GM21360 (cell line): ENCODE results near the gene KIF2A.
A peak's percentile ranks its signal among the peaks of the same experiment; 100 is the strongest.

ENCODE experiments used
- ATAC-seq: cut with Tn5 transposase; IDR thresholded peaks from one replicate; pipeline ENCODE4 v1.9.1; 2021; ENCODE audit warnings: mild to moderate bottlenecking, moderate library complexity; ENCODE audit not compliant: unreplicated experiment

Gene KIF2A

DNA sequence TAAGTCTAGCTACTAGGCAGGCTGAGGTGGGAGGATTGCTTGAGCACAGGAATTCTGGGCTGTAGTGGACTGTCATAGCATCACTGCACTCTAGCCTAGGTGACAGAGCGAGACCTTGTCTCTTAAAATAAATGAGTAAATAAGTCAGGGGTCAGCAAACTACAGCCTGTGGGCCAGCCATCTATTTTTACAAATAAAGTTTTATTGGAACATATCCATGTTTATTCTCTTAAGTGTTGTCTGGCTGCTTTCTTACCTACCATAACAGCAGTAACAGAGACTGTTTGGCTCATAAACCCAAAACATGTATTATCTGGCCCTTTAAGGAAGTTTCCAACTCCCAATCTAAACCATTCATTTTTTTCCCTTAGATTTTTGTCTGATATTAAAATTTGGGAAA is 68.1 kb downstream of the KIF2A start:
- no peak for ATAC-seq

DNA sequence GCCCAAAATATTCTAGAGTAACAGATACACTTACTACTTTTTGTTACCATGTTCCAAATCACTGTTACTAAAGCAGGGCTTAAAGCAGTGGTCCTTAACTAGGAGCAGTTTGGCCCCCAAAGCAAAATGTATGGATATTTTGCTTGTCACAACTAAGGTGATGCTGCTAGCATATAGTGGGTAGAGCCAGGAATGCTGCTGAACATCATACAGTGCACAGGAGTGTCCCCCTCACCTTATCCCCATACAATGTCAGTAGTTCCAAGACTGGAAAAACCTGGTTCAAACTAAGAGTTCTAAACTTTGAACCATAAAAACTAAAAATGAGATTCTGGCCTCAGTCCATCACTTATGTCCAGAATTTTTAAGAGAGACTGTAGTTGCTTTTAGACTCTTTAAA is 69.6 kb downstream of the KIF2A start:
- ATAC-seq = no peak

DNA sequence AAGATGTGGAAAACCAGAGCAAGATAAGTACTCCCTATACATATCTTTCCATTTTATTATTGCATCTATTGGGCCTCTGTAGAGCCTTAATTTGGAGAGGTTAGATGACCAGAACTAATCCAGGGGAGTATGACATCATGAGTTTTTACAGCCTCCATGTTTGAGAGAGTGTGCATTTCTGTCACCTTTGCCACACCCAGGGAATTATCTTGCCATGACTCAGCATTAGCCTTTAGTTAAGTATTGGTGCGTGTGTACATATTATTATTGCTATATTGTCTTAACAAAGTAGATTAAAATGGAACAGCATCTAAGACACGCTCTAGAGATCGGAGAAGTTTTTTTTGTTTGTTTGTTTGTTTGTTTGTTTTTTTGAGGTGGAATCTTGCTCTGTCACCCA is 70.1 kb downstream of the KIF2A start:
- no peak for ATAC-seq

DNA sequence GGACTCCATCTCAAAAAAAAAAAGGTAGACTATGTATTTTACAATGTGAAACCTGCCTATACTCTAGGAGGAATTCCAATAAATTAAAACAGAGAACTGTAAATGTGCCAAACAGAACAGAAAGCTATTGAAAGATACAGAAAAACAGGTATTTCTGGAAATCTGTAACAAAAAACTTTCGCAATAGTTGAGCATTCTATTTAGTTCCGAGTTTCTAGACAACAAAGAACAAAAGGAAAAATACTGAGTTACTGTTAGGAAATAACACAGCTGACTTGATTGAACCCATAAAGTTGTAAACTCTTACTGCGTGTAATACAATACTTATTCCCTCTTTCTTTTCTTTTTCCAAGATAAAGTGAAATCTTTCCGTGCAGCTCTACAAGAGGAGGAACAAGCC is 79.1 kb downstream of the KIF2A start:
- ATAC-seq = no peak

DNA sequence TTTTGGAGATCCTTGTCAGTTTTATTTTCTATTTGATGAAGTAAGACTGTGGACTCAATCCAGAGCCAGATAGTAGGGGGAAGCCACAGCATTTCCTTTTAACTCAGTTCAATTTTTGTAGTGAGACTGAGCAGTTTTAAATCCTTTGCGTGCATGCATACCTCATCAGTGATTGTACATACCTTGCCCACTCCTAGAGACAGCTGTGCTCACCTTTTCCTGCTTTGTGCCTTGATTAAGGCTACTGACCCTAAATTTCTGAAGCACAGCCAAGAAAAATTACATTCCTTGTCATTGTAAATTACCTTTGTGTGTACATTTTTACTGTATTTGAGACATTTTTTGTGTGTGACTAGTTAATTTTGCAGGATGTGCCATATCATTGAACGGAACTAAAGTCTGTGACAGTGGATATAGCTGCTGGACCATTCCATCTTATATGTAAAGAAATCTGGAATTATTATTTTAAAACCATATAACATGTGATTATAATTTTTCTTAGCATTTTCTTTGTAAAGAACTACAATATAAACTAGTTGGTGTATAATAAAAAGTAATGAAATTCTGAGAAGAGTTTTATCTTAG is 79.9 kb downstream of the KIF2A start:
- ATAC-seq = no peak

DNA sequence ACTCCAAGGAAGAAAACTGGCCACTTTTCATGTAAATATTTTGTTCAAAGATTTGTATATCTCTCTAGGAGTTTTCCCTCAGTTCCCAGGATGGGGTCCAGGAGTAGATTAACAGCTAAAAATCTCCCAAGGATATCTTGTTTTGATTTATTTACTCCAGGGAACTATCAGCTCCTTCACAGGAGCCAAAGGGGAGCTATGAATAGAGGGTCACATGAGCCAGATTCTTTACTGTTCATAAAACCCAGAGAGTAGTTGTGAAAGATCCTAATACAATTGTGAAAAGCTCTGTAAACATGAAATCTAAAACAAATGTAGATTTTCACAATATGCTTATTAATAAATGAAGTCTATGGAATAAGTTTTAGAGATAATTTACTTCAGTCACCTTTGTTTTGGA is 80.8 kb downstream of the KIF2A start:
- ATAC-seq = no peak

DNA sequence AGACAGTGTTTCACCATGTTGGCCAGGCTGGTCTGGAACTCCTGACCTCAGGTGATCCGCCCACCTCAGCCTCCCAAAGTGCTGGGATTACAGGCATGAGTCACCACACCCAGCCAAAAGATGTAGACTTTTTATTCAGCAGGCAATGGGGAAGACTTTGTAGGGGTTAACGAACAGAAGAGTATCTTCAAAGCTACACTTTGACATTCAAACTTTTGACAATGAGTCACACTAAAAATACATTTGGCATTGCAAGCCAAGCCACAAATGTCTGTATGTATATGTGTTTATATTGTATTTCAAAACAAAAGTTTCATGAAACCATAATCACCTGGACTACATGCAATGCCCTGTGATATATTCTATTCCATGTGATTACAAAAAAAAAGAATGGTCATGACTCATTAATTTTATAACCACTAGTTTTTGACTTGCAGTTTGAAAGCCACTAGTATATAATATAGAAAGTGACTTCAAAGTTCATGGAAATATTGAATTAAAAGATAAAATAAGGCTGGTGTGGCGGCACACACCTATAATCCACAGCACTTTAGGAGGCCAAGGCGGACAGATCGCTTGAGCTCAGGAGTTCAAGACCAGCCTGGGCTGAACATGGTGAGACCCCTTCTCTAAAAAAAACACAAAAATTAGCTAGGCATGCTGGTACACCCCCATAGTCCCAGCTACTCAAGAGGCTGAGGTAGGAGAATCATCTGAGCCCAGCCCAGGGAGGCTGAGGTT is 89.4 kb downstream of the KIF2A start:
- no peak for ATAC-seq

DNA sequence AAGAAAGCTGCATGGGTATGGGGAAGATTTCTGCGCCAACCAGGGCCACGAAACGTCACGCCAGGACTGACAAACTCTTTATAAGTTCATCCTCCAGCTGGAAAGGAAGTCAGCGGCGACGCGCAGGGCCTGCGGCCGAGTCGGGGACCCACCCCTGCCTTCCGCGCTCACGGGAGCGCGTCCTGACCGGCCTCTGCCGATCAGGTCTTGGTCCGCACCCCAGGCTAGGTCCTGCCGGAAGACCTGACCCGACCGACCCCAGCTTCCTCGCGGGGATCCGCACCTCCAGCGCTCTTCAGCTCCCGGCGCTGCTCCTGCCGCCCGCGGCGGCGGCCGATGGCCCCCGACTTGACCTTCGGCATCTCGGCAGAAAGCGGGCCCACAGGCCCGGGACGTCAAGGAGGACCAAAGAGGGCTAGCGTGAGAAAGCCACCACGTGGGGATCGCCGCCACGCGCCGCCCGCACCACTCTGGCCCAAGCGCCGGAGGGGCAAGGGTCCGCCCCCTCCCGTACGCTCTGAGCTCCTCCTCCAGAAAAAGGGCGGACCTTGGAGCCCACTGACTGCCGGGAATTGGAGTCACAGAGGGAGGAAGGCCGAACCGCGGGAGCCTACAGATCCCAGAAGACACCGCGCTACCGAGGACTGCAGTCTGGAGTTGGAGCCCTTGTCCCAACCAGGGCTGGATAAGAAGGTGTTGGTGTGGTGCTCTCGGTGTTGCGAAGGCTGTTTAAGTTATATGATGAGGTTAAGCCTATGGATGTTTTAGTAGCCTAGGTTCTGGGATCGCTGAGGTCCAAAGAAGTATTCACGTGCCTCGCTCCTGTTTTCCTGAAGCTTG is 97.6 kb downstream of the KIF2A start, which contains the start of gene DIMT1:
TSS of gene DIMT1 (minus strand) at position 495 of the 840 bp plus-strand sequence. CDS start at position 362, 133 bp downstream.
- peak; percentile 98 for ATAC-seq

DNA sequence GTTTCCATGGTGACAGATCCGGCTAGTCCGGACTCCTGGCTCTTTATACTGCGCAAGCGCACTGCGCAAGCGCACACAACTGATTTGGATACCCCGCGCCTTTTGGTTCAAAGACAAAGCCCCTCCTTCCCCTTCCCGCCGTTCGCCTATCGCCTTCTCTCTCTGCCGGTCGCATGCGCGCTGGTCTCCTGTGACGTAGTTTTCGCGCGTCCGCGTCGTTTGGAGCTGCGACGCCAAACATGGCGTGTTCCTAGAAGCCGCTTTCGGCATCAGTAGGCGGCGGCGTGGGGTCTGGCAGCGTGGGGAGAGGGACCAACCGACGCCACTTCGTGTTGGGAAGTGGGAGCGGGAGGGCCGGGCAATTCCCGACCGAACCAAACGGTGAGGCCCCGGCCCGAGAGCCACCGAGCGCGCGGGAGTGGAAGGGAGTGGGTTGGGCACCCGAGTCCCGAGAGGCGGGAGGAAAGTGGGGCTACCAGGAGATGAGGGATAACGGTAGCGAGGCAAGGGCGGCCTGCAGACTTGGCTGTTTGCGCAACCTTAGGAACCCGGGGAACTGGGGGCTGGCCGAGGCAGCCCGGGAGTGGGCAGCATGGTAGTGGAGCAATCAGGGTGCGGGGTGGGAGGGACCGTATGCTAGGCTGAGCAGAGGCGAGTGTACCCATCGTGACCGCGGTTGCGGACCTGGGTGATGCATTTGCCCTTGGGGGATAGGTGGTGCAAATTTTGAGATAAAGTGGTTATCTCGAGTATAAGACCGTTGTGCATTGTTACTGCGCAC is 106.7 kb downstream of the KIF2A start, which contains the start of gene IPO11:
TSS of gene IPO11 (plus strand) at position 215 of the 781 bp plus-strand sequence. CDS start 24,517 bp downstream, outside the sequence.
- ATAC-seq = peak; percentile 97

DNA sequence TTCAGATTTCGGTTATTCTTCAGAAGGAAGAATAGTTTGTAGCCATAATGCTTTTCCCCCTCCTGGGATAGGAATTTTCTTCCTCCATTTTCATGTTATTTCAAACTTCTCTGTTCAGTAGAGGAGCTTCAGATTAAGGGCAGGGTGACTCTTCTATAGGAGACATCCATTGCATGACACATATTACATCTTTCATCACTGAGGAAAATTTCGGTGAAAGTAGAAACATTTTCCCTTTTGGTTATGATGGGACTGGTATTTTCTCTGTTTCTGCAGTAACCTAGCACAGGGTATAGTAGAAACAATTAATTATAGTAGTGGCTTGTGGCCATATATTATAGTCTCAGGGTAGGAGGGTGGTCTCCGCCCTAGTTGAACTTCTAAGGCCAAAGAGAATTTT is 107.7 kb downstream of the KIF2A start:
- ATAC-seq = no peak

DNA sequence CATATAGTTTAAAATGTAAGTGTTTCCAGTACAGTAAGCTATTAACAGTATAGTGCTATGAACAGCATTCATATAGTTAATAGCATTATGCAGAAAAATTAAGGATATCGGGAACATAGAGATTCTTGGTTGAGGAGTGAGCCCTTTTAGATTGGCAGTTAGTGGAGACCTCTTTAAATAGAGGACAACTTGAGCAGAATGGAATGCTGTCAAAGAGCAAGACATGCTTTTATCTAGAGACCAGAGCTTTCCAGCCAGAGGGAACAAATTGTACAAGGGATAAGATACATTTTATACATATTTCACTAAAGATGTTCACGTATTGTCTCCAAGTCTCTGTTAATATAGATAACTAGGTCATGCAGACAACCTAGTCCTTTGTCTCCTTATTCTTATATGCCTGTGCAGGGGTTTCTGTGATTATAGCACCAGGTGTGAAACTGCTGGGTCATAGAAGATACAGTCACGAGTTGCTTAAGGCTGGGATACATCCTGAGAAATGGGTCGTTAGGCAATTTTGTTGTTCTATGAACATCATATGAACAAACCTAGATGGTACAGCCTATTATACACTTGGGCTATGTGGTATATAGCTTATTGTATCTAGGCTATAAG is 112.6 kb downstream of the KIF2A start:
- ATAC-seq = no peak

DNA sequence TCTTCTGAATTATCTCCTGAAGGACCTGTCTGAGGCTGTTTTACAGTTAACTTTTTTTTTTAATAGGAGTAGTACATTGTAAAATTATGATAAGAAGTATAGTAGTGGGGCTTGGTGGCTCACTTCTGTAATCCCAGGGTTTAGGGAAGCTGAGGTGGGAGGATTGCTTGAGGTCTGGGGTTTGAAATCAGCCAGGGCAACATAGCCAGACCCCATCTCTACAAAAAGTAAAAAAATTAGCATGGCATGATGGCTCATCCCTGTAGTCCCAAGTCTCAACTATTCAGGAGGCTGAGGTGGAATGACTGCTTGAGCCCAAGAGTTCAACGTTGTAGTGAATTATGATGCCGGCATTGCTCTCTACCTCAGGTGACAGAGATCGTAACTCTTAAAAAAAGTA is 113.6 kb downstream of the KIF2A start:
- no peak for ATAC-seq

DNA sequence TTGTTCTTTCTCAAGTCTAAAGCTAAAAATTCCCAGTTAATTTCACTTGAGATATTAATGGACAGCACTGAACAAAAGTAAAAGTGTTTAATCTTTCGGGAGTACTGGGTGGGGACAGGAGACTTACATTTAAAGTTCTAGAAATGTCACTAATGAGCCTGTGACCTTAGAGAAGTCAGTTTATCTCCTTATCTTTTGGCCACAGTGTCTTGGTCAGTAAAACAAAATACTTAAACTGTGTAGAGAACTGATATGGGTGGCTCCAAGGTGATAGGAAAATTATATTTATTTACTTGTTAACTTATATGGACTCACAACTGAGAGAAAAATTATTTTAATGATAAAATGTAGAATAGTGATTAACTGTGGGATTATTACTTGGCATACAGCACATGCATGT is 115.4 kb downstream of the KIF2A start:
- no peak for ATAC-seq

DNA sequence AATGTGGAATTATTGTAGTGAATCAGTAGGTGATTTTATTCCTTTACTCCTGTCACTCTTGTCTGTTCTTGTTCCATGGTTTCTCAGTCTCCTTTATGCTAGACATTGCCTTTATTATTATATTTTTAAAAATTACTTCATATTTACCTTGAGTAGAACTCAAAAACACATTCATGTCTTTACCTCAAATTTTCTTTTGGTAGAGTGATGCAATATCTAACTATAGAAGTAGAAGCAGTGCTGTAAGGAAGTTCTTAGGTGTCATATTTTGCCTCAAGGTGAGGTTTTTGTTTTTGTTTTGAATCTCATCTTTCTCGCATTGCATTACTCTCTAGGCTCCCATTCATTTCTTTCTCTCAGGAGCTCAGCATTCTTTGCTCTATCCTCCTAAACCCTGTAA is 118.8 kb downstream of the KIF2A start:
- ATAC-seq = no peak

DNA sequence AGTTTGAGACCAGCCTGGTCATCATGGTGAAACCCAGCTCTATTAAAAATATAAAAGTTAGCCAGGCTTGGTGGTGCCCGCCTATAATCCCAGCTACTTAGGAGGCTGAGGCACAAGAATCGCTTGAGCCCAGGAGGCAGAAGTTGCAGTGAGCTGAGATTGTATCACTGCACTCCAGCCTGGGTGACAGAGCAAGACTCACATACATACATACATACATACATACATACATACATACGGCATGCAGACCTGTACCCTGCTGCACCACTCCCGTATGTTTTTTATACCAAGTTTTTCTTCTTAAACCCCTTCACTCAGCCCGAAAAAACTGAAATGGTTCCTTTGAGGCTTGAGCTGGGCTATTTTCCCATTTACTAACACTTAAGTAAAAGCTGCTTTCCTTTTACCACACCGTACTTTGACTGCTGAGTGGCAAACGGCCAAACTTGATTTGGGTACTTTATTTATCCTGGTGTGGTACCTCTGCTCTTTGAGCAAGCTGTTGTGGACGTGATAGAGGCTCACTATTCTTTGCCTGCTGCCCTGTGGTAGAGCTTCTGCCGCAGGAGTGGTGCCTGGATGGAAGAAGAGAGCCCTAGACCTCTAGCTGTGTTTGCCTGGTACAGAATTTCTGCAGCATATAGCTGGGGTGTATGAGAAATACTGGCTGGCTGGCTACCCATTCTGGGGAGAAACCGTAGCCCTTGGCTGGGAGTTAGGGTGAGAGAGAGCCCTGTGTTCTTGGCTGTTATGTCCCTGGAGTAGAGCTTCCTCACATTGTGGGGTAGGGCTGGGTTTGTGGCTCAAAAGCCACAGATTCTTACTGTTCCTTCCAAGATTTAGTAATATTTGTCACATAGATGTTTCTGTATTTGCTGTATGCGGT is 126.0 kb downstream of the KIF2A start:
- no peak for ATAC-seq

DNA sequence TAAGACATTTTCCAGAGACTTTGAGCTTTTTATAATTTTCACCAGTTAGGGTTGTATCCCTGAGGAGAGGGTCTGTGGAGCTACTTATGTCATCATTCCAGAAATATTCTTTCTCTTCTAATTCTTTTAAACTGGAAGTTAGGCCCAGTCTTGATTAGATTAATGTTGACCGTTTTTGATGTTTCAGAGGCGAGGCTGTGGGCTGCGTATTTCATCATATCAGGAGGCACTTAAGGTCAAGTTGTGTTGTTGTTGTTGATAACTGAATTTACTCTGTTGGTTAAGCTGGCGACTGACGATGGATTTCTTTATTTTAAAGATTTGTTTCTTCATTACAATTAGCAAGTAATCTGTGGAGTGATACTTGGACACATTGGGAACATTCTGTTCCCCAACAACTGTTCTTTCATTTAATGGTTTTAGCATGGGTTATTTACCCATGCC is 126.6 kb downstream of the KIF2A start:
- ATAC-seq = no peak
